Peyer's patch (tissue), 4 donors: ENCODE data around the gene PUS1.

Experiments
- CTCF ChIP-seq, 6 experiments: fragments of 450-650 bp in 4 of 6; fragments of 200-600 bp in 2 of 6; sonication (generic) in 1 of 6; IDR thresholded peaks; one replicate each; pipeline ENCODE4 v1.5.1; 2017 to 2019; ENCODE audit warnings: antibody characterized with exemption in 6 of 6, mild to moderate bottlenecking in 3 of 6, moderate library complexity in 1 of 6
- POLR2A ChIP-seq, 2 donors: fragments of 450-650 bp; IDR thresholded peaks; one replicate each; pipeline ENCODE4 v1.5.1; 2017; ENCODE audit warnings: antibody characterized with exemption in 2 of 2, mild to moderate bottlenecking in 2 of 2, moderate library complexity in 2 of 2

GRCh38 chr12:131938082-131938481, 9.0 kb downstream of the PUS1 start:
- TF ChIP-seq CTCF (IDR thresholded peaks at IDR 0.05), result no peak
- TF ChIP-seq POLR2A (IDR thresholded peaks at IDR 0.05), result no peak
